ENCODE measurements around the gene PDXP. TPM values are rescaled to one million over a fixed set of nuclear protein-coding genes. Genes with fewer than 3 reads are reported as not detected.

PDXP gene
- total and polyA plus RNA-seq, 2 experiments from 2014 or later = 15.0 to 55.6 TPM

- no peak overlapping the region for H3K27ac ChIP-seq (ENCODE audit: low read depth)
- peaks cover 16% of the 10 kb centered on the region for H3K4me1 ChIP-seq (ENCODE audit: insufficient read depth)
- H3K36me3 ChIP-seq (ENCODE audit: insufficient read depth) = no peaks in the 10 kb centered on the region
- Mint-ChIP-seq H3K27ac (no peak overlapping the region), H3K4me1 (peaks cover 27% of the 10 kb centered on the region), H3K27me3 (ENCODE audit: insufficient read depth, low read depth, poor library complexity) (peaks cover 20% of the 10 kb centered on the region), H3K36me3 (ENCODE audit: low read depth) (peaks cover 16% of the 10 kb centered on the region), H3K4me3 (peak overlapping the region; percentile 78), H3K9me3 (no peaks in the 10 kb centered on the region)
- peaks cover 29% of the 10 kb centered on the region; the same call in 1 of the 2 replicates for H3F3A ChIP-seq (replicated peaks; ENCODE audit: low read depth)
- H3K9me2 ChIP-seq (ENCODE audit: insufficient read depth) = no peaks in the 10 kb centered on the region
- peaks cover 4% of the 10 kb centered on the region; the same call in 1 of the 2 replicates for H4K20me1 ChIP-seq (replicated peaks; ENCODE audit: insufficient read depth)
- DNase-seq (ENCODE audit: low spot score) (no peak), ATAC-seq (no peak)
- H3K27me3 ChIP-seq (ENCODE audit: insufficient read depth) = no peaks in the 10 kb centered on the region
- TF ChIP-seq CTCF (conservative IDR thresholded peaks at IDR 0.05; ENCODE audit: low read depth in 2 of 2) (0 out of 4 replicates have a peak, but pooled peaks of 1 of the 2 experiments have one; percentile 15), POLR2AphosphoS5 (IDR thresholded peaks at IDR 0.05; ENCODE audit: low read depth) (no peak)
- peak overlapping the region; percentile 89 for H3K4me3 ChIP-seq
- H3K4me2 ChIP-seq = peak overlapping the region; percentile 97
- no peak overlapping the region for H2AFZ ChIP-seq
- H3K79me2 ChIP-seq (replicated peaks; ENCODE audit: insufficient read depth) = peaks cover 6% of the 10 kb centered on the region; the same call in 1 of the 2 replicates
Observed at GRCh38 chr22:37640591-37641560, 17.6 kb upstream of the PDXP start.

GRCh38 chr22:37641561-37641949, 17.0 kb upstream of the PDXP start:
- Histone ChIP-seq H4K20me1 (replicated peaks; ENCODE audit: insufficient read depth) (peaks cover 4% of the 10 kb centered on the region; the same call in 1 of the 2 replicates), H3K4me1 (ENCODE audit: insufficient read depth) (peaks cover 11% of the 10 kb centered on the region), H3K4me3 (no peak overlapping the region), H3F3A (replicated peaks; ENCODE audit: low read depth) (peaks cover 26% of the 10 kb centered on the region; the same call in 1 of the 2 replicates), H2AFZ (no peak overlapping the region), H3K4me2 (no peak overlapping the region), H3K27ac (ENCODE audit: low read depth) (no peak overlapping the region), H3K27me3 (ENCODE audit: insufficient read depth) (no peaks in the 10 kb centered on the region), H3K36me3 (ENCODE audit: insufficient read depth) (no peaks in the 10 kb centered on the region), H3K9me2 (ENCODE audit: insufficient read depth) (no peaks in the 10 kb centered on the region), H3K79me2 (replicated peaks; ENCODE audit: insufficient read depth) (peaks cover 6% of the 10 kb centered on the region; the same call in 1 of the 2 replicates)
- H3K27ac Mint-ChIP-seq = no peak overlapping the region
- DNase-seq (ENCODE audit: low spot score) (no peak), ATAC-seq (no peak)
- peaks cover 16% of the 10 kb centered on the region for H3K36me3 Mint-ChIP-seq (ENCODE audit: low read depth)
- H3K9me3 Mint-ChIP-seq = no peaks in the 10 kb centered on the region
- H3K27me3 Mint-ChIP-seq (ENCODE audit: insufficient read depth, low read depth, poor library complexity) = peaks cover 19% of the 10 kb centered on the region
- H3K4me1 Mint-ChIP-seq = peaks cover 22% of the 10 kb centered on the region
- H3K4me3 Mint-ChIP-seq = no peak overlapping the region
- no peak for TF ChIP-seq REST (IDR thresholded peaks at IDR 0.05; ENCODE audit: unreplicated experiment)
- no peak for TF ChIP-seq ETS1 (IDR thresholded peaks at IDR 0.05)
- no peak for TF ChIP-seq EZH2 (IDR thresholded peaks at IDR 0.05; ENCODE audit: low read depth, unreplicated experiment)
- no peak for TF ChIP-seq NANOG (IDR thresholded peaks at IDR 0.05; ENCODE audit: borderline replicate concordance)
- TF ChIP-seq CTCF (conservative IDR thresholded peaks at IDR 0.05; ENCODE audit: low read depth in 2 of 2) = no peak
- no peak for TF ChIP-seq POLR2AphosphoS5 (IDR thresholded peaks at IDR 0.05; ENCODE audit: low read depth)
- no peak for TF ChIP-seq CREB1 (CRISPR knock-in tag; IDR thresholded peaks at IDR 0.05; ENCODE audit: low read depth)
- TF ChIP-seq STAT1 (IDR thresholded peaks at IDR 0.05; ENCODE audit: unreplicated experiment) = no peak
- TF ChIP-seq ZNF331 (CRISPR knock-in tag; IDR thresholded peaks at IDR 0.05; ENCODE audit: low read depth) = no peak

Measured in GM23338 (cell line).